HL-60 (cell line): ENCODE measurements around the gene PRKAR2B.

Experiments
- DNase-seq, 2 experiments: peaks; one replicate each; pipeline ENCODE4 v3.0.0-alpha.2; 2010 to 2020; ENCODE audit warnings: low read depth in 1 of 2, low spot score in 1 of 2
- H3K27ac ChIP-seq: fragments of 250-450 bp; sonication (Bioruptor Pico); replicated peaks from 2 replicates; pipeline ENCODE4 v1.5.1; 2020; ENCODE audit warnings: mild to moderate bottlenecking, moderate library complexity
- H3K27me3 ChIP-seq: fragments of 250-450 bp; sonication (Bioruptor Pico); 2 replicates; pipeline ENCODE4 v1.5.1; 2021; ENCODE audit warnings: mild to moderate bottlenecking, moderate library complexity; ENCODE audit not compliant: insufficient read depth, poor library complexity, severe bottlenecking
- H3K4me3 ChIP-seq: replicated peaks from 2 replicates; pipeline ENCODE4 v1.5.1; 2011; ENCODE audit warnings: mild to moderate bottlenecking, control low read depth, low read length; ENCODE audit not compliant: insufficient read depth
- GABPA ChIP-seq: IDR thresholded peaks from 2 replicates; pipeline ENCODE4 v1.6.1; 2012; ENCODE audit warnings: low read depth
- POLR2AphosphoS5 ChIP-seq: IDR thresholded peaks from 2 replicates; pipeline ENCODE4 v1.6.1; 2012; ENCODE audit warnings: low read depth
- REST ChIP-seq: IDR thresholded peaks from 2 replicates; pipeline ENCODE4 v1.6.1; 2012; ENCODE audit warnings: low read depth; ENCODE audit not compliant: insufficient replicate concordance
- SPI1 ChIP-seq: IDR thresholded peaks from 2 replicates; pipeline ENCODE4 v1.6.1; 2012; ENCODE audit warnings: low read depth, mild to moderate bottlenecking, borderline replicate concordance
- TF ChIP-seq, protein P1 (sequence below): IDR thresholded peaks from one replicate; pipeline ENCODE4 v1.5.1; 2011; ENCODE audit warnings: low read length, control low read depth, inconsistent platforms; ENCODE audit not compliant: insufficient read depth

Gene PRKAR2B

GRCh38 chr7:107111196-107111595 lies 66.7 kb downstream of the PRKAR2B start:
- H3K27me3 ChIP-seq = no peaks in the 10 kb centered on the region
- H3K27ac ChIP-seq = no peak overlapping the region
- no peak for TF ChIP-seq SPI1
- TF ChIP-seq, protein P1, sequence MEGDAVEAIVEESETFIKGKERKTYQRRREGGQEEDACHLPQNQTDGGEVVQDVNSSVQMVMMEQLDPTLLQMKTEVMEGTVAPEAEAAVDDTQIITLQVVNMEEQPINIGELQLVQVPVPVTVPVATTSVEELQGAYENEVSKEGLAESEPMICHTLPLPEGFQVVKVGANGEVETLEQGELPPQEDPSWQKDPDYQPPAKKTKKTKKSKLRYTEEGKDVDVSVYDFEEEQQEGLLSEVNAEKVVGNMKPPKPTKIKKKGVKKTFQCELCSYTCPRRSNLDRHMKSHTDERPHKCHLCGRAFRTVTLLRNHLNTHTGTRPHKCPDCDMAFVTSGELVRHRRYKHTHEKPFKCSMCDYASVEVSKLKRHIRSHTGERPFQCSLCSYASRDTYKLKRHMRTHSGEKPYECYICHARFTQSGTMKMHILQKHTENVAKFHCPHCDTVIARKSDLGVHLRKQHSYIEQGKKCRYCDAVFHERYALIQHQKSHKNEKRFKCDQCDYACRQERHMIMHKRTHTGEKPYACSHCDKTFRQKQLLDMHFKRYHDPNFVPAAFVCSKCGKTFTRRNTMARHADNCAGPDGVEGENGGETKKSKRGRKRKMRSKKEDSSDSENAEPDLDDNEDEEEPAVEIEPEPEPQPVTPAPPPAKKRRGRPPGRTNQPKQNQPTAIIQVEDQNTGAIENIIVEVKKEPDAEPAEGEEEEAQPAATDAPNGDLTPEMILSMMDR = no peak
- no peak for TF ChIP-seq POLR2AphosphoS5
- no peak for TF ChIP-seq GABPA
- no peak for TF ChIP-seq REST
- H3K4me3 ChIP-seq = no peak overlapping the region
- no peak for DNase-seq

DNA sequence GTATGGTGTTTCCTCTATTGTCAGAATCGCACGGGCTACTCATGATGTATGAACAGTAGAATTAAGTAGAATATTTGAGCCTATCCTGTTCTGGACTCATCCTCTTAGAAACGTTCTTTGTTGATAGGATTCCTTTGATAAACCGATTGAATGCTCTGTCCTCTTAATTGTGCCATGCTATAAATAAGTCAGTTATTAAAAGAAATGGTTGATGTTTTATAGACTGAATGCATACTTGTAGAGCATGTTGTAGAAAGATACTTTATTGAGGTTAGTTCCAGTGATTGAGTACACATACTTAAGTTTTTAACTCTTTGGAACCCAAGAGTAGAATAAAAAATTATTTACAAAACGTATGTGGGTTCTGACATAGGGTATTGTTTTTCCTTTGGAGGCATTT lies 69.4 kb downstream of the PRKAR2B start:
- DNase-seq = no peak
- H3K4me3 ChIP-seq = no peak overlapping the region
- no peak overlapping the region for H3K27ac ChIP-seq
- no peaks in the 10 kb centered on the region for H3K27me3 ChIP-seq
- TF ChIP-seq REST (no peak), GABPA (no peak), SPI1 (no peak), POLR2AphosphoS5 (no peak)
- TF ChIP-seq, protein P1 = no peak

GRCh38 chr7:107115114-107115513 lies 70.6 kb downstream of the PRKAR2B start:
- H3K27me3 ChIP-seq = no peaks in the 10 kb centered on the region
- no peak for TF ChIP-seq GABPA
- no peak for TF ChIP-seq POLR2AphosphoS5
- TF ChIP-seq, protein P1 = no peak
- TF ChIP-seq REST = no peak
- no peak for TF ChIP-seq SPI1
- DNase-seq = no peak
- no peak overlapping the region for H3K4me3 ChIP-seq
- no peak overlapping the region for H3K27ac ChIP-seq
